ENCODE measurements around the gene NPY4R2. TPM values are rescaled to one million over a fixed set of nuclear protein-coding genes. Genes with fewer than 3 reads are reported as not detected.

Gene NPY4R2
- total RNA-seq, result 0.37 and 1.5 TPM in 2 replicates

GRCh38 chr10:47918475-47918874 lies at the start of gene NPY4R2:
Gene NPY4R2, plus strand, starts transcription at chr10:47918662. Its CDS starts 3,326 bp downstream, at chr10:47921988.

Other genes with a start within 250 kb of the NPY4R2 start
- gene SYT15B, start 155.1 kb upstream of the NPY4R2 start, total RNA-seq, result 0.05 and 1.5 TPM in 2 replicates
- gene FAM25C, start 81.1 kb downstream of the NPY4R2 start, total RNA-seq, result not detected in 2 replicates